Embryonic facial prominence (tissue), 1 donor: ENCODE measurements around the gene PDHX.
"Not testable (repeated sequence)": the region's sequence is repeated elsewhere in the genome, so short reads cannot be mapped to it uniquely, and the experiment has no call there.

Source experiments
- DNase-seq: peaks from one replicate; pipeline ENCODE4 v3.0.0-alpha.2; 2016; ENCODE audit errors: extremely low spot score

PDHX gene

GRCh38 chr11:34916015-34916842 is at the start of gene PDHX, which contains the start of gene APIP:
Gene PDHX (plus strand): TSS chr11:34916618. CDS start chr11:34916656, 38 bp downstream.
Gene APIP (minus strand): TSS chr11:34916379. CDS start chr11:34916284, 95 bp downstream.
- peak; percentile 91 for DNase-seq

GRCh38 chr11:34869425-34869824 is 47.0 kb upstream of the PDHX start:
- DNase-seq, result no peak

- DNase-seq, result no peak
Observed at GRCh38 chr11:34870548-34871196, 45.7 kb upstream of the PDHX start.

GRCh38 chr11:34874202-34874601 is 42.2 kb upstream of the PDHX start:
- no peak for DNase-seq

- no peak for DNase-seq
Observed at GRCh38 chr11:34877375-34877975, 38.9 kb upstream of the PDHX start.

GRCh38 chr11:34881900-34882299 is 34.5 kb upstream of the PDHX start:
- DNase-seq, result no peak

- DNase-seq, result no peak
Observed at GRCh38 chr11:34886609-34887008, 29.8 kb upstream of the PDHX start.

- DNase-seq, result no peak
Observed at GRCh38 chr11:34887260-34887659, 29.2 kb upstream of the PDHX start.

- DNase-seq, result no peak
Observed at GRCh38 chr11:34890089-34890488, 26.3 kb upstream of the PDHX start.

GRCh38 chr11:34890812-34891211 is 25.6 kb upstream of the PDHX start:
- DNase-seq, result peak; percentile 57

- no peak for DNase-seq
Observed at GRCh38 chr11:34891611-34892010, 24.8 kb upstream of the PDHX start.

GRCh38 chr11:34893416-34893815 is 23.0 kb upstream of the PDHX start:
- no peak for DNase-seq

GRCh38 chr11:34896191-34896590 is 20.2 kb upstream of the PDHX start:
- DNase-seq, result not testable (repeated sequence)

GRCh38 chr11:34897171-34897870 is 19.1 kb upstream of the PDHX start:
- no peak for DNase-seq

GRCh38 chr11:34898474-34898873 is 17.9 kb upstream of the PDHX start:
- DNase-seq, result no peak

GRCh38 chr11:34899633-34900016 is 16.8 kb upstream of the PDHX start:
- DNase-seq, result no peak

GRCh38 chr11:34904421-34904955 is 11.9 kb upstream of the PDHX start:
- no peak for DNase-seq

- no peak for DNase-seq
Observed at GRCh38 chr11:34905666-34906065, 10.8 kb upstream of the PDHX start.

GRCh38 chr11:34907934-34908593 is 8.4 kb upstream of the PDHX start:
- no peak for DNase-seq

- no peak for DNase-seq
Observed at GRCh38 chr11:34909415-34909814, 7.0 kb upstream of the PDHX start.

- DNase-seq, result no peak
Observed at GRCh38 chr11:34909955-34910354, 6.5 kb upstream of the PDHX start.
